ENCODE results near the gene MRPL46.

- TF ChIP-seq CTCF (optimal IDR thresholded peaks at IDR 0.05 in 1 of 3, IDR thresholded peaks at IDR 0.05 in 1 of 3, conservative IDR thresholded peaks at IDR 0.05 in 1 of 3; ENCODE audit: extremely low read depth in 1 of 3, insufficient read depth in 2 of 3, low read length in 3 of 3) (no peak), EZH2 (IDR thresholded peaks at IDR 0.05; ENCODE audit: low read length) (no peak)
Observed at GRCh38 chr15:88511161-88511560, 44.0 kb upstream of the MRPL46 start.
